A172 (cell line): ENCODE results near the gene EFEMP1. TPM values are rescaled to one million over a fixed set of nuclear protein-coding genes. Genes with fewer than 3 reads are reported as not detected.

ENCODE experiments used
- DNase-seq: peaks from one replicate; pipeline ENCODE4 v3.0.0-alpha.2; 2015; ENCODE audit warnings: low spot score
- total RNA-seq: library from RNA; depleted of rRNA; stranded (reverse); fragments of >200 nt; shearing (Covaris generic); gene quantifications from 2 replicates; pipeline ENCODE4 v1.2.3, GENCODE V29; 2014; rRNA removed

EFEMP1 gene
- 9.8 and 12.3 TPM in 2 replicates for total RNA-seq

- DNase-seq: peak; percentile 27
These were observed at the start of gene EFEMP1 for GRCh38 chr2:55923091-55923981. Gene EFEMP1, minus strand, starts transcription at chr2:55923782. Its CDS starts 1,342 bp downstream, at chr2:55922440.

GRCh38 chr2:55970500-55970899, 46.9 kb upstream of the EFEMP1 start:
- DNase-seq: no peak

GRCh38 chr2:55968941-55969340, 45.4 kb upstream of the EFEMP1 start:
- DNase-seq: no peak

- DNase-seq: no peak
These were observed 43.0 kb upstream of the EFEMP1 start for GRCh38 chr2:55966401-55967118.

- DNase-seq: peak; percentile 5
These were observed 42.4 kb upstream of the EFEMP1 start for GRCh38 chr2:55965966-55966365.

GRCh38 chr2:55965276-55965675, 41.7 kb upstream of the EFEMP1 start:
- DNase-seq: no peak

- no peak for DNase-seq
These were observed 39.3 kb upstream of the EFEMP1 start for GRCh38 chr2:55962915-55963314.

- DNase-seq: peak; percentile 70
These were observed 37.8 kb upstream of the EFEMP1 start for GRCh38 chr2:55961318-55961911.

- no peak for DNase-seq
These were observed 35.2 kb upstream of the EFEMP1 start for GRCh38 chr2:55958756-55959155.

GRCh38 chr2:55957142-55957541, 33.6 kb upstream of the EFEMP1 start:
- DNase-seq: no peak

- no peak for DNase-seq
These were observed 30.9 kb upstream of the EFEMP1 start for GRCh38 chr2:55954306-55955035.

GRCh38 chr2:55952415-55952814, 28.8 kb upstream of the EFEMP1 start:
- DNase-seq: no peak

GRCh38 chr2:55951533-55951932, 28.0 kb upstream of the EFEMP1 start:
- no peak for DNase-seq

- DNase-seq: no peak
These were observed 26.0 kb upstream of the EFEMP1 start for GRCh38 chr2:55949613-55950012.

- DNase-seq: no peak
These were observed 25.6 kb upstream of the EFEMP1 start for GRCh38 chr2:55949211-55949610.

GRCh38 chr2:55948176-55948923, 24.8 kb upstream of the EFEMP1 start:
- no peak for DNase-seq

GRCh38 chr2:55947752-55948151, 24.2 kb upstream of the EFEMP1 start:
- no peak for DNase-seq

- no peak for DNase-seq
These were observed 23.2 kb upstream of the EFEMP1 start for GRCh38 chr2:55946793-55947192.

- no peak for DNase-seq
These were observed 19.9 kb upstream of the EFEMP1 start for GRCh38 chr2:55943466-55943865.

GRCh38 chr2:55936351-55936750, 12.8 kb upstream of the EFEMP1 start:
- no peak for DNase-seq

GRCh38 chr2:55934337-55934736, 10.8 kb upstream of the EFEMP1 start:
- DNase-seq: no peak
